PFSK-1 (cell line): ENCODE measurements around the gene NDUFA11.

Experiments used
- FOXP2 ChIP-seq: optimal IDR thresholded peaks from 2 replicates; pipeline ENCODE3; 2011; ENCODE audit warnings: borderline replicate concordance, control low read depth, inconsistent platforms; ENCODE audit not compliant: insufficient read depth; ENCODE audit errors: extremely low read length, extremely low read depth
- POLR2AphosphoS5 ChIP-seq: IDR thresholded peaks from 2 replicates; pipeline ENCODE4 v1.6.1; 2012; ENCODE audit warnings: low read depth, mild to moderate bottlenecking, control low read depth, low read length, moderate library complexity
- SIN3A ChIP-seq: IDR thresholded peaks from 2 replicates; pipeline ENCODE4 v1.6.1; 2012; ENCODE audit warnings: mild to moderate bottlenecking, low read length, moderate library complexity, borderline replicate concordance; ENCODE audit not compliant: insufficient read depth
- TAF1 ChIP-seq: IDR thresholded peaks from 2 replicates; pipeline ENCODE4 v1.6.1; 2012; ENCODE audit warnings: low read length, control low read depth, borderline replicate concordance; ENCODE audit not compliant: insufficient read depth
- TF ChIP-seq, protein P1 (sequence below), 2 experiments: IDR thresholded peaks; 2 replicates each; pipeline versions ENCODE4 v1.6.1 to v1.8.0; 2011 to 2012; ENCODE audit warnings: low read depth in 2 of 2, low read length in 2 of 2, control low read depth in 1 of 2, inconsistent platforms in 1 of 2, mild to moderate bottlenecking in 1 of 2, moderate library complexity in 1 of 2; ENCODE audit not compliant: insufficient read depth in 1 of 2

Gene NDUFA11

GRCh38 chr19:5907241-5907640 is 3.7 kb upstream of the NDUFA11 start:
- no peak for TF ChIP-seq TAF1
- TF ChIP-seq, protein P1, sequence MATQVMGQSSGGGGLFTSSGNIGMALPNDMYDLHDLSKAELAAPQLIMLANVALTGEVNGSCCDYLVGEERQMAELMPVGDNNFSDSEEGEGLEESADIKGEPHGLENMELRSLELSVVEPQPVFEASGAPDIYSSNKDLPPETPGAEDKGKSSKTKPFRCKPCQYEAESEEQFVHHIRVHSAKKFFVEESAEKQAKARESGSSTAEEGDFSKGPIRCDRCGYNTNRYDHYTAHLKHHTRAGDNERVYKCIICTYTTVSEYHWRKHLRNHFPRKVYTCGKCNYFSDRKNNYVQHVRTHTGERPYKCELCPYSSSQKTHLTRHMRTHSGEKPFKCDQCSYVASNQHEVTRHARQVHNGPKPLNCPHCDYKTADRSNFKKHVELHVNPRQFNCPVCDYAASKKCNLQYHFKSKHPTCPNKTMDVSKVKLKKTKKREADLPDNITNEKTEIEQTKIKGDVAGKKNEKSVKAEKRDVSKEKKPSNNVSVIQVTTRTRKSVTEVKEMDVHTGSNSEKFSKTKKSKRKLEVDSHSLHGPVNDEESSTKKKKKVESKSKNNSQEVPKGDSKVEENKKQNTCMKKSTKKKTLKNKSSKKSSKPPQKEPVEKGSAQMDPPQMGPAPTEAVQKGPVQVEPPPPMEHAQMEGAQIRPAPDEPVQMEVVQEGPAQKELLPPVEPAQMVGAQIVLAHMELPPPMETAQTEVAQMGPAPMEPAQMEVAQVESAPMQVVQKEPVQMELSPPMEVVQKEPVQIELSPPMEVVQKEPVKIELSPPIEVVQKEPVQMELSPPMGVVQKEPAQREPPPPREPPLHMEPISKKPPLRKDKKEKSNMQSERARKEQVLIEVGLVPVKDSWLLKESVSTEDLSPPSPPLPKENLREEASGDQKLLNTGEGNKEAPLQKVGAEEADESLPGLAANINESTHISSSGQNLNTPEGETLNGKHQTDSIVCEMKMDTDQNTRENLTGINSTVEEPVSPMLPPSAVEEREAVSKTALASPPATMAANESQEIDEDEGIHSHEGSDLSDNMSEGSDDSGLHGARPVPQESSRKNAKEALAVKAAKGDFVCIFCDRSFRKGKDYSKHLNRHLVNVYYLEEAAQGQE (IDR thresholded peaks at IDR 0.05; ENCODE audit: insufficient read depth in 1 of 2, low read depth in 2 of 2, low read length in 2 of 2): no peak
- no peak for TF ChIP-seq POLR2AphosphoS5
- no peak for TF ChIP-seq FOXP2
- no peak for TF ChIP-seq SIN3A

GRCh38 chr19:5905114-5905778 is 1.7 kb upstream of the NDUFA11 start:
- TF ChIP-seq, protein P1 (IDR thresholded peaks at IDR 0.05; ENCODE audit: insufficient read depth in 1 of 2, low read depth in 2 of 2, low read length in 2 of 2): no peak
- TF ChIP-seq TAF1: no peak
- no peak for TF ChIP-seq FOXP2
- TF ChIP-seq SIN3A: no peak
- TF ChIP-seq POLR2AphosphoS5: no peak

DNA sequence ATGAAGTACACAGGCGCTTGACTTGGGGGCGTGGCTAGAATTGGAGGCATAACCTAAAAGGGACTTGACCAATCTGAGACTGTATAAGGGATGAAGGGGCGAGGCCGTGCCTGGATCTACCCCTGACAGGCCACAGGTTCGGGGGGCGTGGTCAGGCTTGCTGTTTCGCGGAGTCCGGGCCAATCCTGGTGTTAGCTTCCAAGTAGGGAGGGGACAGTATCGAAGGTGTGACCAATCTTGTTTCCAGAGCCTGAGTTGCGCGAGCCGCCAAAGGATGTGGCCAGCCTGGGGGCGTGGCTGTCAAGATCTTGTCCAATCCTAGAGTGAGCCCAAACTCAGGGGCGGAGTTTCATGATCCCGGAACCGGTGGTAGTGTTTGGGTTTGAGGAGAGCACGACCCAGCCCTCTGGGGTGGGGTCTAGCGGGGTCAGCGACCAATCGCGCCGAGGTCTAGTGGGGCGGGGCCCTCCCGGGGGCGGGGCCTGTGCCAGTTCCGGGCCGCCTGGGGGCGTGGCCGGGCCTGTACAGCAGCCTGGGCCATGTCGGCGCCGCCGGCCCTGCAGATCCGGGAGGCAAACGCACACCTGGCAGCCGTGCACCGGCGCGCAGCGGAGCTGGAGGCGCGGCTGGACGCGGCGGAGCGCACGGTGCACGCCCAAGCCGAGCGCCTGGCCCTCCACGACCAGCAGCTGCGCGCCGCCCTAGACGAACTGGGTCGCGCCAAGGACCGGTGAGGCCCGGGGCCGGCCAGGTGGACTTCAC is 943 bp upstream of the NDUFA11 start, which contains the start of gene VMAC:
TSS of gene VMAC (plus strand) at position 521 of the 762 bp plus-strand sequence. CDS start at position 540, 19 bp downstream.
- TF ChIP-seq SIN3A (peak; percentile 8; the same call in 1 of the 2 replicates), POLR2AphosphoS5 (no peak), FOXP2 (peak; percentile 13), TAF1 (no peak)
- TF ChIP-seq, protein P1 (IDR thresholded peaks at IDR 0.05; ENCODE audit: insufficient read depth in 1 of 2, low read depth in 2 of 2, low read length in 2 of 2): no peak

DNA sequence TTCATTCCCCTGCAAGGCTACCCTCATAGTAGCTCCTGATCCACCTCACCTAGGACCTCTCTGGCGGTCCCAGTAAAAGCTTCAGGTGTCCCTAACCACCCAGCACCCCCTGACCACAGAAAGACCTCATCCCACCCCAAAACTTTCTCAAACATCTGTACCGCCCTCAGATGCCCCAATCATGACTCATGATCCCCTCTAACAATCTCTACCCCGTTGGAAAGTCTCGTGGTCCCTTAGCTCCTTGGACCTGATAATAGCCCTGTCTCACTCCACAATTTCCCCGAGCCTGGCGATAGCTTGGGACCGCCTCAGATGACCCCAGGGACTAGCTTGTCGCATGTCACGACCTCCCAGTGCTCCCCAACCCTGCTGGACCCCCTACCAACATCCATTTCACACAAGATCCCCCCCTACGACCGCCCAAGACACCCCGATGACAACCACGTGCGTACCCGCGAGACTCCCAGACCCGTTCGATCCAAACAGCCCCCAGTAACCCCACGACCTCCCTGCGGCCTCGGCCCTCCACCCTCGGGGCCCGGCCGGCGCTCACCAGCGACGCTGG is 450 bp downstream of the NDUFA11 start:
- TF ChIP-seq POLR2AphosphoS5: no peak; the same call in 1 of the 2 replicates
- TF ChIP-seq, protein P1 (IDR thresholded peaks at IDR 0.05; ENCODE audit: insufficient read depth in 1 of 2, low read depth in 2 of 2, low read length in 2 of 2): no peak
- no peak for TF ChIP-seq TAF1
- no peak for TF ChIP-seq FOXP2
- no peak for TF ChIP-seq SIN3A
